Parathyroid adenoma (tissue), 2 donors: ENCODE data around the gene HNRNPA3.
"Not testable (repeated sequence)": the region's sequence is repeated elsewhere in the genome, so short reads cannot be mapped to it uniquely, and the experiment has no call there.

Experiments used
- H2AFZ ChIP-seq: fragments of 300-600 bp; sonication (generic); one replicate; pipeline ENCODE4 v1.7.0; 2017; ENCODE audit warnings: antibody characterized with exemption, mild to moderate bottlenecking
- H3K27ac ChIP-seq: fragments of 300-600 bp; sonication (generic); one replicate; pipeline ENCODE4 v1.7.0; 2017
- H3K27me3 ChIP-seq: fragments of 300-600 bp; sonication (generic); one replicate; pipeline ENCODE4 v1.7.0; 2017; ENCODE audit warnings: low read length; ENCODE audit not compliant: control insufficient read depth, insufficient read depth
- H3K36me3 ChIP-seq: fragments of 300-600 bp; sonication (generic); one replicate; pipeline ENCODE4 v1.7.0; 2017; ENCODE audit warnings: low read length; ENCODE audit not compliant: control insufficient read depth, insufficient read depth
- H3K4me1 ChIP-seq: fragments of 300-600 bp; sonication (generic); one replicate; pipeline ENCODE4 v1.7.0; 2017; ENCODE audit warnings: control low read depth
- H3K4me2 ChIP-seq: fragments of 300-600 bp; sonication (generic); one replicate; pipeline ENCODE4 v1.7.0; 2017; ENCODE audit warnings: low read length
- H3K4me3 ChIP-seq: fragments of 300-600 bp; sonication (generic); one replicate; pipeline ENCODE4 v1.7.0; 2017; ENCODE audit warnings: low read depth, low read length
- H3K79me2 ChIP-seq: fragments of 300-600 bp; sonication (generic); one replicate; pipeline ENCODE4 v1.7.0; 2017; ENCODE audit warnings: control low read depth
- H3K9ac ChIP-seq: fragments of 300-600 bp; sonication (generic); one replicate; pipeline ENCODE4 v1.7.0; 2017; ENCODE audit warnings: mild to moderate bottlenecking
- H3K9me3 ChIP-seq: fragments of 300-600 bp; sonication (generic); one replicate; pipeline ENCODE4 v1.7.0; 2017; ENCODE audit warnings: low read length; ENCODE audit not compliant: control insufficient read depth
- TF ChIP-seq, protein P1 (sequence below): fragments of 300-600 bp; sonication (generic); IDR thresholded peaks from one replicate; pipeline ENCODE4 v1.7.0; 2017; ENCODE audit warnings: antibody characterized with exemption, mild to moderate bottlenecking
- donor health status: primary hyperparathyroidism.

Gene HNRNPA3

DNA sequence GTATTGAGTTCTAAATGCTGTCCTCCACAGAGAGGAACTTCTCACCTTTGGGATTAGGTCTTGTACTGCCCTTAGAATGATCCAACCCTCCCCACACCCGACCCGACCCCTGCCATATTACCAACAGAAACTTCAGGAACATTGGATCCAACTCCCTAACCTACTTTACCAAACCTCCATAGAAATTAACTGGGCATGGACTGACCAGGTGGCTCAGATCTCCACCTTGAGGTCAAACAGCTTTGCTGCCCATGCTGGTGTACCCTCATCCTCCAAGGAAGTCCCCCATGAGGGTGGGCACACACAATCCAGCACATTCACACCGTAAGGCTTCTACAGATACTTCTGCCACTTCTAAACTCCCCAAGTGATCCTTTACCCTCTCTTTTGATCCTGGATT lies 30.5 kb downstream of the HNRNPA3 start:
- peaks cover 46% of the 10 kb centered on the region for H3K79me2 ChIP-seq
- H3K4me3 ChIP-seq = peak overlapping the region; percentile 33
- TF ChIP-seq, protein P1, sequence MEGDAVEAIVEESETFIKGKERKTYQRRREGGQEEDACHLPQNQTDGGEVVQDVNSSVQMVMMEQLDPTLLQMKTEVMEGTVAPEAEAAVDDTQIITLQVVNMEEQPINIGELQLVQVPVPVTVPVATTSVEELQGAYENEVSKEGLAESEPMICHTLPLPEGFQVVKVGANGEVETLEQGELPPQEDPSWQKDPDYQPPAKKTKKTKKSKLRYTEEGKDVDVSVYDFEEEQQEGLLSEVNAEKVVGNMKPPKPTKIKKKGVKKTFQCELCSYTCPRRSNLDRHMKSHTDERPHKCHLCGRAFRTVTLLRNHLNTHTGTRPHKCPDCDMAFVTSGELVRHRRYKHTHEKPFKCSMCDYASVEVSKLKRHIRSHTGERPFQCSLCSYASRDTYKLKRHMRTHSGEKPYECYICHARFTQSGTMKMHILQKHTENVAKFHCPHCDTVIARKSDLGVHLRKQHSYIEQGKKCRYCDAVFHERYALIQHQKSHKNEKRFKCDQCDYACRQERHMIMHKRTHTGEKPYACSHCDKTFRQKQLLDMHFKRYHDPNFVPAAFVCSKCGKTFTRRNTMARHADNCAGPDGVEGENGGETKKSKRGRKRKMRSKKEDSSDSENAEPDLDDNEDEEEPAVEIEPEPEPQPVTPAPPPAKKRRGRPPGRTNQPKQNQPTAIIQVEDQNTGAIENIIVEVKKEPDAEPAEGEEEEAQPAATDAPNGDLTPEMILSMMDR = no peak
- no peaks in the 10 kb centered on the region for H3K9me3 ChIP-seq
- no peaks in the 10 kb centered on the region for H3K27me3 ChIP-seq
- peak overlapping the region; percentile 92 for H3K27ac ChIP-seq
- peak overlapping the region; percentile 71 for H3K4me2 ChIP-seq
- H3K36me3 ChIP-seq = no peaks in the 10 kb centered on the region
- H3K9ac ChIP-seq = no peak overlapping the region
- H3K4me1 ChIP-seq = peaks cover 50% of the 10 kb centered on the region
- H2AFZ ChIP-seq = no peak overlapping the region

DNA sequence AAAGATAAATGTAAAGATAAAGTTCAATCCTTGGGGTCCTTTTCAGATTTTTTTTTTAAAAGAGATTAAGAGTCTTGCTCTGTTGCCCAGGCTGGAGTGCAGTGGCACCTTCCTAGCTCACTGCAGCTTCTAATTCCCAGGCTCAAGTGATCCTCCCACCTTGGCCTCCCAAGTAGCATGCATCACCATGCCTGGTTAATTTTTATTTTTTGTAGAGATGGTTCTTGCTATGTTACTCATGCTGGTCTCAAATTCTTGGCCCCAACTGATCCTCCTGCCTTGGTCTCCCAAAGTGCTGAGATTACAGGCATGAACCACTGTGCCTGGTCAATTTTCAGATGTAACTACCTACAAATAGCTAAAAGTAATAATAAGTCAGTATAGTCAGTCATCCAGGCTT lies 30.9 kb downstream of the HNRNPA3 start:
- no peak overlapping the region for H3K9ac ChIP-seq
- peak overlapping the region; percentile 92 for H3K27ac ChIP-seq
- TF ChIP-seq, protein P1 = no peak
- H3K36me3 ChIP-seq = no peaks in the 10 kb centered on the region
- peaks cover 46% of the 10 kb centered on the region for H3K79me2 ChIP-seq
- no peaks in the 10 kb centered on the region for H3K27me3 ChIP-seq
- peak overlapping the region; percentile 71 for H3K4me2 ChIP-seq
- H2AFZ ChIP-seq = no peak overlapping the region
- peaks cover 46% of the 10 kb centered on the region for H3K4me1 ChIP-seq
- no peak overlapping the region for H3K4me3 ChIP-seq
- H3K9me3 ChIP-seq = no peaks in the 10 kb centered on the region

DNA sequence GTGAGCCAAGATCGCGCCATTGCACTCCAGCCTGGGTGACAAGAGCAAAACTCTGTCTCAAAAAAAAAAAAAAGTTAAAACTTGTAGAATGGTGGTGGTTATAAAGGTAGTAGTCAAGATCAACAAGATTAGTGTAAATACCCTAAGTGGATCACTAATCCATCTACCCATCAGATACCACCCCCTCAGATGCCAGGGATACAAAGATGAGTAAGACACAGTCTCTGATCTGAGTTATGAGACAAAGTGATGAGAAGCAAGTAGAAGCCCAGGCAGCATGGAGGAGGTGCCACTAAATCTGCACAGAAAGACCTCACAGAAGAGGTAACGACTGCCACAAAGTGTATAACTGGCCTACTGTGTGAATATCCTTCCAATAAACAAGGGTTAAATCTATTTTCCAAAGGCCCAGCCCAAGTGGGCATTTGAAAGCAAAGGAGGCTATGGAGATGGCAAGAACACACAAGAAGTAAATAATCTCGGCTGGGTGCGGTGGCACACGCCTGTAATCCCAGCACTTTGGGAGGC lies 31.7 kb downstream of the HNRNPA3 start:
- Histone ChIP-seq H3K79me2 (peaks cover 43% of the 10 kb centered on the region), H3K9me3 (no peaks in the 10 kb centered on the region), H3K36me3 (no peaks in the 10 kb centered on the region), H2AFZ (no peak overlapping the region), H3K4me2 (no peak overlapping the region), H3K27me3 (no peaks in the 10 kb centered on the region), H3K27ac (no peak overlapping the region), H3K4me1 (peaks cover 40% of the 10 kb centered on the region), H3K4me3 (no peak overlapping the region), H3K9ac (no peak overlapping the region)
- TF ChIP-seq, protein P1 = no peak

DNA sequence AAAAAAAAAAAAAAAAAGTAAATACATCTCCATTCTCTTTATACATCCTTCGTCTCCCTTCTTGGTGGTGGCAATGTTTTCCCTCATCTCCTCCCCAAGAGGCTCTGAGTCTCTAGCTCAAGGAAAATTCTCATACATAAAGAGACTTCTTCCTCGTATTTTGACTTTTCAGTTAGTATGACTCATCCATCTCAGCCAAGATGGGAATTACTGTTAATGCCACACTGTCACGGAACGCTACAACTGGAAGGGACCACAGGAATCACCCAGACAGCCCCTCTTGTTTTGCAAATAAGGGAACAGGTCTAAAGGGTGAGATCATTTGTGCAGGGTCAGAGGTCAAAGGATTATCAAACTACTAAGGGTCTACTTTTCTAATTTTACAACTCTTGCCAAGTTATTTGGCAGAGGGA lies 32.4 kb downstream of the HNRNPA3 start:
- no peak overlapping the region for H3K9ac ChIP-seq
- no peak overlapping the region for H3K4me2 ChIP-seq
- H3K4me3 ChIP-seq = no peak overlapping the region
- H3K27me3 ChIP-seq = no peaks in the 10 kb centered on the region
- no peaks in the 10 kb centered on the region for H3K9me3 ChIP-seq
- peaks cover 37% of the 10 kb centered on the region for H3K79me2 ChIP-seq
- peaks cover 33% of the 10 kb centered on the region for H3K4me1 ChIP-seq
- no peak overlapping the region for H2AFZ ChIP-seq
- H3K36me3 ChIP-seq = no peaks in the 10 kb centered on the region
- TF ChIP-seq, protein P1 = no peak
- peak overlapping the region; percentile 10 for H3K27ac ChIP-seq

DNA sequence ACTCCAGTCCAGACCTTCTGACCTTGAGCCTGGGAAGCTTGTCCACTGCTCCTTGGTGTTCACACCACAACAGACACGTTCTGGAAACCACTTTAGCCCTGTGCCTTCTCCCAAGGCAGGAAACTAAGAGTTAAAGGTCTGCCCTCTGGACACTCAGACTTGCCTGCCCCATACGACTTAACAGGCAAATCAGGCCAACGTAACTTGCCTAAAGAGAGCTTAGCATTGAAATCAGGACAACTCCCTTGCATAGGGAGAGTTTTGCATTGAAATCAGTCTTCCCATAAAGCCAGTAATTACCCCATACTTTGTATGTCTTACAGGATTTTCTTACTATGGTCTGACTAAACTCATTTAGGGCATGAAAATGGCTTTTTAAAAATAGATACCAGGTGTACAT lies 33.4 kb downstream of the HNRNPA3 start:
- Histone ChIP-seq H3K27me3 (no peaks in the 10 kb centered on the region), H3K27ac (peak overlapping the region; percentile 10)

DNA sequence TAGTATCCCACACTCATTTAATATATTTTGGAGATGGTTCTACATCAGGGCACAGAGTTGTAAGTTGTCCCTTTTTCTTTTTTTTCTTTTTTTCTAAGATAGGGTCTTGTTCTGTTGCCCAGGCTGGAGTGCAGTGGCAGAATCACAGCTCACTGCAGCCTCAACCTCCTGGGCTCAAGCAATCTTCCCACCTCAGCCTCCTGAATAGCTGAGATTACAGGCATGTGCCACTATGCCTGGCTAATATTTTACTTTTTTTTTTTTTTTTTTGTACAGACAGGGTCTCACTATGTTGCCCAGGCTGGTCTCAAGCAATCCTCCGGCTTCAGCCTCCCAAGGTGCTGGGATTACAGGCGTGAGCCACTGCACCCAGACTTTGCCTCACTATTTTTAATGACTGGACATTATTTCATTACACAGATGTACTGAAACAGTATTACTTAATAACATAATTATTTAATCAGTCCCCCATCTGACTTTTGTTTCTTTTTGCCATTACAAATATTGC lies 34.0 kb downstream of the HNRNPA3 start:
- not testable (repeated sequence) for H3K4me2 ChIP-seq, H3K36me3 ChIP-seq, H2AFZ ChIP-seq, H3K9ac ChIP-seq, H3K4me3 ChIP-seq, H3K27me3 ChIP-seq, H3K27ac ChIP-seq, H3K9me3 ChIP-seq
- Histone ChIP-seq H3K79me2 (peaks cover 47% of the 10 kb centered on the region), H3K4me1 (peaks cover 20% of the 10 kb centered on the region)

More for the DNA sequence above, 33.4 kb downstream of the HNRNPA3 start:
- Histone ChIP-seq H2AFZ (no peak overlapping the region), H3K36me3 (no peaks in the 10 kb centered on the region), H3K9me3 (no peaks in the 10 kb centered on the region), H3K79me2 (peaks cover 43% of the 10 kb centered on the region), H3K4me1 (peaks cover 26% of the 10 kb centered on the region), H3K4me3 (no peak overlapping the region), H3K9ac (no peak overlapping the region), H3K4me2 (no peak overlapping the region)
- TF ChIP-seq, protein P1 = no peak
